Measurements from ENCODE around the gene OPRD1. TPM values are rescaled to one million over a fixed set of nuclear protein-coding genes. Genes with fewer than 3 reads are reported as not detected.

The OPRD1 gene
- total RNA-seq, 1 experiment from 2014 or later: not detected

- H3K9me2 ChIP-seq (ENCODE audit: insufficient read depth): no peaks in the 10 kb centered on the region
- CTCF ChIA-PET: no interaction called here
- H3F3A ChIP-seq (ENCODE audit: insufficient read depth, low read depth): no peaks in the 10 kb centered on the region
- no peaks in the 10 kb centered on the region for H3K4me1 ChIP-seq (replicated peaks; ENCODE audit: insufficient read depth)
- BruUV-seq (replicated peaks): no TSS peak
- H3K27ac ChIP-seq: no peak overlapping the region
- H4K20me1 ChIP-seq (ENCODE audit: insufficient read depth): no peaks in the 10 kb centered on the region
- no peaks in the 10 kb centered on the region for H3K79me2 ChIP-seq (ENCODE audit: low read depth)
- no peak overlapping the region for H3K4me2 ChIP-seq
- no peak overlapping the region for H3K4me3 ChIP-seq
- TF ChIP-seq EZH2 (IDR thresholded peaks at IDR 0.05; ENCODE audit: low read depth) (no peak), CTCF (conservative IDR thresholded peaks at IDR 0.05) (no peak)
- intact Hi-C loops (cut with micrococcal nuclease; ENCODE audit: unreplicated experiment): no loop called here
- peaks cover 4% of the 10 kb centered on the region; the same call in 1 of the 2 replicates for H3K27me3 ChIP-seq (ENCODE audit: insufficient read depth, low read depth)
- H3K36me3 ChIP-seq (ENCODE audit: low read depth): no peaks in the 10 kb centered on the region
- DNase-seq: no peak
- H2AFZ ChIP-seq: no peak overlapping the region
- H3K9me3 ChIP-seq (ENCODE audit: insufficient read depth, low read depth): no peaks in the 10 kb centered on the region
- POLR2A ChIA-PET (ENCODE audit: unreplicated experiment): no interaction called here
Observed at GRCh38 chr1:28855969-28856368, 44.0 kb downstream of the OPRD1 start.

GRCh38 chr1:28860332-28861073 lies 48.5 kb downstream of the OPRD1 start:
- intact Hi-C loops (cut with micrococcal nuclease; ENCODE audit: unreplicated experiment): no loop called here
- POLR2A ChIA-PET (ENCODE audit: unreplicated experiment): no interaction called here
- Histone ChIP-seq H3K4me3 (no peak overlapping the region), H2AFZ (no peak overlapping the region), H3K9me2 (ENCODE audit: insufficient read depth) (no peaks in the 10 kb centered on the region), H3K27me3 (ENCODE audit: insufficient read depth, low read depth) (peaks cover 16% of the 10 kb centered on the region; the same call in 1 of the 2 replicates), H3K4me1 (replicated peaks; ENCODE audit: insufficient read depth) (no peaks in the 10 kb centered on the region), H4K20me1 (ENCODE audit: insufficient read depth) (no peaks in the 10 kb centered on the region), H3K9me3 (ENCODE audit: insufficient read depth, low read depth) (no peaks in the 10 kb centered on the region), H3F3A (ENCODE audit: insufficient read depth, low read depth) (no peaks in the 10 kb centered on the region), H3K36me3 (ENCODE audit: low read depth) (no peaks in the 10 kb centered on the region), H3K79me2 (ENCODE audit: low read depth) (no peaks in the 10 kb centered on the region), H3K27ac (no peak overlapping the region), H3K4me2 (no peak overlapping the region)
- BruUV-seq (replicated peaks): no TSS peak
- TF ChIP-seq EZH2 (IDR thresholded peaks at IDR 0.05; ENCODE audit: low read depth): no peak
- TF ChIP-seq CTCF (conservative IDR thresholded peaks at IDR 0.05): no peak
- CTCF ChIA-PET: interaction anchor here (0.5 kb wide), 1 partner anchor 75 kb away, joined by 3 read pairs; no protein-coding TSS in a partner anchor
- no peak for DNase-seq

GRCh38 chr1:28862571-28863403 lies 50.8 kb downstream of the OPRD1 start:
- BruUV-seq (replicated peaks): no TSS peak
- no peaks in the 10 kb centered on the region for H3F3A ChIP-seq (ENCODE audit: insufficient read depth, low read depth)
- H3K4me1 ChIP-seq (replicated peaks; ENCODE audit: insufficient read depth): no peaks in the 10 kb centered on the region
- TF ChIP-seq CTCF (conservative IDR thresholded peaks at IDR 0.05): no peak
- no peak for TF ChIP-seq EZH2 (IDR thresholded peaks at IDR 0.05; ENCODE audit: low read depth)
- intact Hi-C loops (cut with micrococcal nuclease; ENCODE audit: unreplicated experiment): no loop called here
- H3K27ac ChIP-seq: no peak overlapping the region
- no peaks in the 10 kb centered on the region for H4K20me1 ChIP-seq (ENCODE audit: insufficient read depth)
- H3K9me2 ChIP-seq (ENCODE audit: insufficient read depth): no peaks in the 10 kb centered on the region
- H3K9me3 ChIP-seq (ENCODE audit: insufficient read depth, low read depth): no peaks in the 10 kb centered on the region
- peaks cover 29% of the 10 kb centered on the region; the same call in 1 of the 2 replicates for H3K27me3 ChIP-seq (ENCODE audit: insufficient read depth, low read depth)
- no peak for DNase-seq
- CTCF ChIA-PET: no interaction called here
- H3K4me3 ChIP-seq: no peak overlapping the region
- no peak overlapping the region for H2AFZ ChIP-seq
- no peaks in the 10 kb centered on the region for H3K79me2 ChIP-seq (ENCODE audit: low read depth)
- POLR2A ChIA-PET (ENCODE audit: unreplicated experiment): no interaction called here
- H3K36me3 ChIP-seq (ENCODE audit: low read depth): no peaks in the 10 kb centered on the region
- H3K4me2 ChIP-seq: no peak overlapping the region
